ENCODE results near the gene FLYWCH2. TPM values are rescaled to one million over a fixed set of nuclear protein-coding genes. Genes with fewer than 3 reads are reported as not detected.

The FLYWCH2 gene
- total and polyA plus RNA-seq, 9 of the 15 experiments (the other 6 are each of a cell fraction or from before 2014, with no cell fraction given), result 0.70 to 55.5 (median 7.6) TPM

DNA sequence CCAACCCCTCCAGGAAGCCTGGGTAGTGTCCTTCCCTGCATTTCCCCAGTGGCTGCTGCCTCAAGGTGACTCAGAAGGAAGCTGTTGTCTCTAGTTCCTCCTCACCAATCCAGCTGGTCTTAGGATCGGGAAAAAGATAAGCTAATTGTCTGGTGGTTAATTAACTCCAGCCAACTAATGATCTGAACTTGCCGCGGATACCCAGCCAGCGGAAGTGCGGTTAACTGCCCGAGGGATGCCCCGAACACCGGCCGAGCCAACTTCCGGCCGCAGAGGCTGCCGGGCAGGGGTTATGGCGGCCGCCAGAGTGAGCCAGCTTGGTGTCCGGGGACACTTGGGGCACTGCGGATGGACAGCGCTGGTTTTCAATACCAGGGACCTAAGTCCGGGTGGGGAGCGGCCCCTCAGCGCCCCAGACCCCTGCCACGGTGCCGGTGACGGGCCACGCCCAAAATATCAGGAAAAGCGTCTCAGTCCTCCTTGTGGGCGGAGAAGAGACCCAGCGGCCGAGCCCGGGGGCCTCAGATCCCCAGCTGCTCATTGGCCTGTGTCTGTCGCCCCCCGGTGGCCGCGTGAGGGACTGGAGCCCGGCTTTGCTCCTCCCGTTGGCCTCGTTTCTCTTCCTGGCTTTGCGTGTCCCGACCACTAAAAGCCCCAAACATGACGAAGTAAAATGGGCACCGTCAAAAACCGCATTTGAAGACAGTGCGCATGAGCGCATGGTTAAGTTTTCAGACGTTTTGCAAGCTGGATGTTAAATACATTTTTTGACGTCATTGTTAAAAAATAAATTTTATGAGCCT is 14.8 kb upstream of the FLYWCH2 start (continued):
- TF ChIP-seq, protein P1, sequence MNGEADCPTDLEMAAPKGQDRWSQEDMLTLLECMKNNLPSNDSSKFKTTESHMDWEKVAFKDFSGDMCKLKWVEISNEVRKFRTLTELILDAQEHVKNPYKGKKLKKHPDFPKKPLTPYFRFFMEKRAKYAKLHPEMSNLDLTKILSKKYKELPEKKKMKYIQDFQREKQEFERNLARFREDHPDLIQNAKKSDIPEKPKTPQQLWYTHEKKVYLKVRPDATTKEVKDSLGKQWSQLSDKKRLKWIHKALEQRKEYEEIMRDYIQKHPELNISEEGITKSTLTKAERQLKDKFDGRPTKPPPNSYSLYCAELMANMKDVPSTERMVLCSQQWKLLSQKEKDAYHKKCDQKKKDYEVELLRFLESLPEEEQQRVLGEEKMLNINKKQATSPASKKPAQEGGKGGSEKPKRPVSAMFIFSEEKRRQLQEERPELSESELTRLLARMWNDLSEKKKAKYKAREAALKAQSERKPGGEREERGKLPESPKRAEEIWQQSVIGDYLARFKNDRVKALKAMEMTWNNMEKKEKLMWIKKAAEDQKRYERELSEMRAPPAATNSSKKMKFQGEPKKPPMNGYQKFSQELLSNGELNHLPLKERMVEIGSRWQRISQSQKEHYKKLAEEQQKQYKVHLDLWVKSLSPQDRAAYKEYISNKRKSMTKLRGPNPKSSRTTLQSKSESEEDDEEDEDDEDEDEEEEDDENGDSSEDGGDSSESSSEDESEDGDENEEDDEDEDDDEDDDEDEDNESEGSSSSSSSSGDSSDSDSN (IDR thresholded peaks at IDR 0.05; ENCODE audit: borderline replicate concordance in 1 of 2, low read depth in 2 of 2, low read length in 2 of 2), result peak in 1 of 2 experiments; percentile 65; a peak in 1 of 4 replicates
- TF ChIP-seq XRCC3 (IDR thresholded peaks at IDR 0.05) (no peak), NEUROD1 (IDR thresholded peaks at IDR 0.05; ENCODE audit: borderline replicate concordance, low read depth, low read length, partially characterized antibody) (no peak), CREBBP (IDR thresholded peaks at IDR 0.05; ENCODE audit: low read depth, low read length) (no peak), TOE1 (IDR thresholded peaks at IDR 0.05; ENCODE audit: borderline replicate concordance) (peak; percentile 60; the same call in 1 of the 2 replicates), TOE1 (CRISPR knock-in tag; IDR thresholded peaks at IDR 0.05; ENCODE audit: borderline replicate concordance, low read depth) (no peak), HCFC1 (IDR thresholded peaks at IDR 0.05; ENCODE audit: low read depth, low read length) (peak; percentile 68), AFF1 (IDR thresholded peaks at IDR 0.05; ENCODE audit: low read depth in 1 of 2, partially characterized antibody in 2 of 2) (peak in 1 of 2 experiments; percentile 87), PHF20 (IDR thresholded peaks at IDR 0.05; ENCODE audit: partially characterized antibody) (peak; percentile 88), ZNF239 (CRISPR knock-in tag; IDR thresholded peaks at IDR 0.05) (no peak; the same call in 1 of the 2 replicates), BRCA1 (IDR thresholded peaks at IDR 0.05) (no peak), BRCA1 (CRISPR knock-in tag; IDR thresholded peaks at IDR 0.05) (no peak), E2F8 (IDR thresholded peaks at IDR 0.05; ENCODE audit: low read depth, partially characterized antibody) (peak; percentile 68), NCOA6 (IDR thresholded peaks at IDR 0.05) (no peak), DIDO1 (tag; IDR thresholded peaks at IDR 0.05; ENCODE audit: low read depth) (peak; percentile 63; the same call in 1 of the 2 replicates), ZNF197 (CRISPR knock-in tag; IDR thresholded peaks at IDR 0.05; ENCODE audit: low read depth) (peak; percentile 80)
- TF ChIP-seq, protein P2, sequence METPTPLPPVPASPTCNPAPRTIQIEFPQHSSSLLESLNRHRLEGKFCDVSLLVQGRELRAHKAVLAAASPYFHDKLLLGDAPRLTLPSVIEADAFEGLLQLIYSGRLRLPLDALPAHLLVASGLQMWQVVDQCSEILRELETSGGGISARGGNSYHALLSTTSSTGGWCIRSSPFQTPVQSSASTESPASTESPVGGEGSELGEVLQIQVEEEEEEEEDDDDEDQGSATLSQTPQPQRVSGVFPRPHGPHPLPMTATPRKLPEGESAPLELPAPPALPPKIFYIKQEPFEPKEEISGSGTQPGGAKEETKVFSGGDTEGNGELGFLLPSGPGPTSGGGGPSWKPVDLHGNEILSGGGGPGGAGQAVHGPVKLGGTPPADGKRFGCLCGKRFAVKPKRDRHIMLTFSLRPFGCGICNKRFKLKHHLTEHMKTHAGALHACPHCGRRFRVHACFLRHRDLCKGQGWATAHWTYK (CRISPR knock-in tag; IDR thresholded peaks at IDR 0.05), result peak; percentile 94
